Calu3 (cell line): ENCODE measurements around the gene CERK. TPM values are rescaled to one million over a fixed set of nuclear protein-coding genes. Genes with fewer than 3 reads are reported as not detected.

Experiments used
- BruUV-seq: library from RNA; stranded (reverse); fragments of 400-500 nt; replicated peaks from 2 replicates; lab custom pipeline; 2021; lab: Mats Ljungman, UMichigan
- CTCF ChIA-PET: fragments of 300-600 bp; sonication (Branson Sonifier 250); formaldehyde crosslinking; loops from one replicate; lab custom pipeline; 2022; ENCODE audit warnings: antibody characterized with exemption; lab: Charles Lee
- DNase-seq: peaks from one replicate; pipeline ENCODE4 v3.0.0; 2022
- H3K27ac Mint-ChIP-seq: one replicate; pipeline ENCODE4 v1.8.0; 2022; ENCODE audit warnings: mixed read lengths; ENCODE audit not compliant: unreplicated experiment
- H3K27me3 Mint-ChIP-seq: one replicate; pipeline ENCODE4 v1.8.0; 2022; ENCODE audit warnings: mixed read lengths; ENCODE audit not compliant: unreplicated experiment
- H3K36me3 Mint-ChIP-seq: one replicate; pipeline ENCODE4 v1.8.0; 2022; ENCODE audit warnings: mild to moderate bottlenecking, moderate library complexity, mixed read lengths; ENCODE audit not compliant: insufficient read depth, unreplicated experiment
- H3K4me1 Mint-ChIP-seq: one replicate; pipeline ENCODE4 v1.8.0; 2022; ENCODE audit warnings: mild to moderate bottlenecking, low read depth, mixed read lengths; ENCODE audit not compliant: unreplicated experiment
- H3K4me3 Mint-ChIP-seq: one replicate; pipeline ENCODE4 v1.8.0; 2022; ENCODE audit warnings: mild to moderate bottlenecking, low read depth, moderate library complexity, mixed read lengths; ENCODE audit not compliant: unreplicated experiment
- H3K9me3 Mint-ChIP-seq: one replicate; pipeline ENCODE4 v1.8.0; 2022; ENCODE audit warnings: low read depth, mixed read lengths; ENCODE audit not compliant: unreplicated experiment
- intact Hi-C: fragments of 100-400 bp; cut with micrococcal nuclease; formaldehyde crosslinking; loops from one replicate; pipeline ENCODE4 v1.10.0; 2022; ENCODE audit not compliant: unreplicated experiment
- total RNA-seq: library from RNA; stranded (reverse); gene quantifications from 2 replicates; pipeline ENCODE4 v1.2.3, GENCODE V29; 2022
- TF ChIP-seq, protein P1 (sequence below): fragments of 200-600 bp; IDR thresholded peaks from one replicate; pipeline ENCODE4 v1.8.0; 2022; ENCODE audit warnings: antibody characterized with exemption; ENCODE audit not compliant: unreplicated experiment

Gene CERK
- total RNA-seq, 1 experiment from 2014 or later = 25.0 TPM

GRCh38 chr22:46669201-46669600, 68.9 kb downstream of the CERK start:
- no TSS peak for BruUV-seq
- Mint-ChIP-seq H3K4me1 (no peaks in the 10 kb centered on the region), H3K36me3 (peaks cover 17% of the 10 kb centered on the region)

DNA sequence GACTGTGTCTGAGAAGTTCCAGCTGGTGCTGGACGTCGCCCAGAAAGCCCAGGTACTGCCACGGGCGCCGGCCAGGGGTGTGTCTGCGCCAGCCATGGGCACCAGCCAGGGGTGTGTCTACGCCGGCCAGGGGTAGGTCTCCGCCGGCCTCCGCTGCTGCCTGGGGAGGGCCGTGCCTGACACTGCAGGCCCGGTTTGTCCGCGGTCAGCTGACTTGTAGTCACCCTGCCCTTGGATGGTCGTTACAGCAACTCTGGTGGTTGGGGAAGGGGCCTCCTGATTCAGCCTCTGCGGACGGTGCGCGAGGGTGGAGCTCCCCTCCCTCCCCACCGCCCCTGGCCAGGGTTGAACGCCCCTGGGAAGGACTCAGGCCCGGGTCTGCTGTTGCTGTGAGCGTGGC, 69.9 kb downstream of the CERK start:
- CTCF ChIA-PET = no interaction called here
- Mint-ChIP-seq H3K9me3 (no peaks in the 10 kb centered on the region), H3K4me3 (no peak overlapping the region), H3K27me3 (no peaks in the 10 kb centered on the region), H3K27ac (no peak overlapping the region), H3K36me3 (peaks cover 14% of the 10 kb centered on the region), H3K4me1 (no peaks in the 10 kb centered on the region)
- TF ChIP-seq, protein P1, sequence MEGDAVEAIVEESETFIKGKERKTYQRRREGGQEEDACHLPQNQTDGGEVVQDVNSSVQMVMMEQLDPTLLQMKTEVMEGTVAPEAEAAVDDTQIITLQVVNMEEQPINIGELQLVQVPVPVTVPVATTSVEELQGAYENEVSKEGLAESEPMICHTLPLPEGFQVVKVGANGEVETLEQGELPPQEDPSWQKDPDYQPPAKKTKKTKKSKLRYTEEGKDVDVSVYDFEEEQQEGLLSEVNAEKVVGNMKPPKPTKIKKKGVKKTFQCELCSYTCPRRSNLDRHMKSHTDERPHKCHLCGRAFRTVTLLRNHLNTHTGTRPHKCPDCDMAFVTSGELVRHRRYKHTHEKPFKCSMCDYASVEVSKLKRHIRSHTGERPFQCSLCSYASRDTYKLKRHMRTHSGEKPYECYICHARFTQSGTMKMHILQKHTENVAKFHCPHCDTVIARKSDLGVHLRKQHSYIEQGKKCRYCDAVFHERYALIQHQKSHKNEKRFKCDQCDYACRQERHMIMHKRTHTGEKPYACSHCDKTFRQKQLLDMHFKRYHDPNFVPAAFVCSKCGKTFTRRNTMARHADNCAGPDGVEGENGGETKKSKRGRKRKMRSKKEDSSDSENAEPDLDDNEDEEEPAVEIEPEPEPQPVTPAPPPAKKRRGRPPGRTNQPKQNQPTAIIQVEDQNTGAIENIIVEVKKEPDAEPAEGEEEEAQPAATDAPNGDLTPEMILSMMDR = no peak
- DNase-seq = no peak
- no TSS peak for BruUV-seq
- intact Hi-C loops = loop anchor here (10.0 kb wide), 2 partner anchors 63 to 103 kb away; no protein-coding TSS in a partner anchor

More at GRCh38 chr22:46669201-46669600, 68.9 kb downstream of the CERK start:
- Mint-ChIP-seq H3K27me3 (no peaks in the 10 kb centered on the region), H3K4me3 (no peak overlapping the region), H3K27ac (no peak overlapping the region), H3K9me3 (no peaks in the 10 kb centered on the region)
- TF ChIP-seq, protein P1 = no peak
- intact Hi-C loops = loop anchor here (10.0 kb wide), 2 partner anchors 64 to 104 kb away; no protein-coding TSS in a partner anchor
- DNase-seq = no peak
- CTCF ChIA-PET = interaction anchor here (0.6 kb wide), 2 partner anchors 13 to 345 kb away, joined by 3 read pairs; no protein-coding TSS in a partner anchor

GRCh38 chr22:46667245-46667623, 70.8 kb downstream of the CERK start:
- no peaks in the 10 kb centered on the region for H3K9me3 Mint-ChIP-seq

DNA sequence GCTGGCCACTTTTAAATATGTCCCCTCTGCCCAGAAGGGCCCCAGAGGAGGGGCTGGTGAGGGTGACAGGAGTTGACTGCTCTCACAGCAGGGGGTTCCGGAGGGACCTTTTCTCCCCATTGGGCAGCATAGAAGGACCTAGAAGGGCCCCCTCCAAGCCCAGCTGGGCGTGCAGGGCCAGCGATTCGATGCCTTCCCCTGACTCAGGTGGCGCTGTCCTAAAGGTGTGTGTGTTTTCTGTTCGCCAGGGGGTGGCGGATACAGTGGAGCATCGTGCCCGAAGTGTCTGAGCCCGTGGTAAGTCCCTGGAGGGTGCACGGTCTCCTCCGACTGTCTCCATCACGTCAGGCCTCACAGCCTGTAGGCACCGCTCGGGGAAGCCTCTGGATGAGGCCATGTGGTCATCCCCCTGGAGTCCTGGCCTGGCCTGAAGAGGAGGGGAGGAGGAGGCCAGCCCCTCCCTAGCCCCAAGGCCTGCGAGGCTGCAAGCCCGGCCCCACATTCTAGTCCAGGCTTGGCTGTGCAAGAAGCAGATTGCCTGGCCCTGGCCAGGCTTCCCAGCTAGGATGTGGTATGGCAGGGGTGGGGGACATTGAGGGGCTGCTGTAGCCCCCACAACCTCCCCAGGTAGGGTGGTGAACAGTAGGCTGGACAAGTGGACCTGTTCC, 71.3 kb downstream of the CERK start:
- peaks cover 2% of the 10 kb centered on the region for H3K4me1 Mint-ChIP-seq
- no peak overlapping the region for H3K4me3 Mint-ChIP-seq
- CTCF ChIA-PET = no interaction called here
- TF ChIP-seq, protein P1 = no peak
- no peak overlapping the region for H3K27ac Mint-ChIP-seq
- H3K27me3 Mint-ChIP-seq = no peaks in the 10 kb centered on the region
- no peak for DNase-seq
- intact Hi-C loops = loop anchor here (10.0 kb wide), 2 partner anchors 62 to 102 kb away; no protein-coding TSS in a partner anchor
- no TSS peak for BruUV-seq
- peaks cover 8% of the 10 kb centered on the region for H3K36me3 Mint-ChIP-seq
- no peaks in the 10 kb centered on the region for H3K9me3 Mint-ChIP-seq

More at GRCh38 chr22:46667245-46667623, 70.8 kb downstream of the CERK start:
- intact Hi-C loops = loop anchor here (10.0 kb wide), 2 partner anchors 62 to 102 kb away; no protein-coding TSS in a partner anchor
- no peak overlapping the region for H3K27ac Mint-ChIP-seq
- TF ChIP-seq, protein P1 = no peak
- no peak for DNase-seq
- H3K27me3 Mint-ChIP-seq = no peaks in the 10 kb centered on the region
- H3K4me1 Mint-ChIP-seq = no peaks in the 10 kb centered on the region
- no TSS peak for BruUV-seq
- H3K4me3 Mint-ChIP-seq = no peak overlapping the region
- CTCF ChIA-PET = no interaction called here
- peaks cover 8% of the 10 kb centered on the region for H3K36me3 Mint-ChIP-seq
